ENCODE results near the gene IL31RA. TPM values are rescaled to one million over a fixed set of nuclear protein-coding genes. Genes with fewer than 3 reads are reported as not detected.
"Not testable (repeated sequence)": the region's sequence is repeated elsewhere in the genome, so short reads cannot be mapped to it uniquely, and the experiment has no call there.

The IL31RA gene
- total RNA-seq: not detected in 2 replicates

DNA sequence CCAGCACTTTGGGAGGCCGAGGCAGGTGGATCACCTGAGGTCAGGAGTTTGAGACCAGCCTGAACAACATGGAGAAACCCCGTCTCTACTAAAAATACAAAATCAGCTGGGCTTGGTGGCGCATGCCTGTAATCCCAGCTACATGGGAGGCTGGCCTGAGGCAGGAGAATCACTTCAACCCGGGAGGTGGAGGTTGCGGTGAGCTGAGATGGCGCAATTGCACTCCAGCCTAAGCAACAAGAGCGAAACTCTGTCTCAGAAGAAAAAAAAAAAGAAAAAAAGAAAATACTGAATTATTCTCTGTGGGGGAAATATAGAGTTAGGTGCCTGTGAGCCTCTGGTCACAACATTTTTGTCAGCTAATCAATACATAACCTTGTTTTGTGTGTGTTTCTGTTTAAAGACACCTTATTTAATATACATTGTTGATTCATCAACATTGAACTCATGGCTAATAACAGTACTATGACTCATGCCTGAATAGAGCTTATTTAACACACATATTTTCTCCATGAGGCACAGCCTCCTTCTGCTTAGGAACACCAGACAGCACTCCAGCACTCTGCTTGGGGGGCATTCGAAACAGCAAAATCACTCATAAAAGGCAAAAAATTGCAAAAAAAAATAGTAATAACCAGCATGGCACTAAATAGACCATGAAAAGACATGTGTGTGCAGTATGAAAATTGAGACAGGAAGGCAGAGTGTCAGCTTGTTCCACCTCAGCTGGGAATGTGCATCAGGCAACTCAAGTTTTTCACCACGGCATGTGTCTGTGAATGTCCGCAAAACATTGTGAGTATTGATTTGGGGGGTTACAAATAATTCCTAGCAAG lies at the start of gene IL31RA:
Gene IL31RA (plus strand): TSS at position 519 of the 836 bp plus-strand sequence. CDS start 214 bp downstream, at position 733.
- Mint-ChIP-seq H3K27me3 (ENCODE audit: low read depth) (peaks cover 2% of the 10 kb centered on the region), H3K9me3 (peaks cover 3% of the 10 kb centered on the region), H3K27ac (no peak within 1 kb of the TSS), H3K4me1 (ENCODE audit: low read depth) (peaks cover 54% of the 10 kb centered on the region), H3K4me3 (ENCODE audit: low read depth) (no peak within 1 kb of the TSS), H3K36me3 (ENCODE audit: low read depth) (peaks cover 4% of the 10 kb centered on the region)
- no peak for DNase-seq (ENCODE audit: low spot score)
- intact Hi-C loops (cut with micrococcal nuclease): loop anchor here (10.0 kb wide), 1 partner anchor 474 kb away; no protein-coding TSS in a partner anchor

DNA sequence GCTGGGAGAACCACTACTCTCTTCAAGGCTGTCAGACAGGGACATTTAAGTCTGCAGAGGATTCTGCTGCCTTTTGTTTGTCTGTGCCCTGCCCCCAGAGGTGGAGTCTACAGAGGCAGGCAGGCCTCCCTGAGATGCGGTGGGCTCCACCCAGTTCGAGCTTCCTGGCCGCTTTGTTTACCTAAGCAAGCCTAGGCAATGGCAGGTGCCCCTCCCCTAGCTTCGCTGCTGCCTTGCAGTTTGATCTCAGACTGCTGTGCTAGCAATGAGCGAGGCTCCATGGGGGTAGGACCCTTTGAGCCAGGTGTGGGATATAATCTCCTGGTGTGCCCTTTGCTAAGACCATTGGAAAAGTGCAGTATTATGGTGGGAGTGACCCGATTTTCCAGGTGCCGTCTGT lies 42.3 kb upstream of the IL31RA start:
- DNase-seq (ENCODE audit: low spot score); intact Hi-C loops (cut with micrococcal nuclease); H3K4me1 Mint-ChIP-seq (ENCODE audit: low read depth); H3K4me3 Mint-ChIP-seq (ENCODE audit: low read depth); H3K27ac Mint-ChIP-seq: not testable (repeated sequence)
- peaks cover 28% of the 10 kb centered on the region for H3K27me3 Mint-ChIP-seq (ENCODE audit: low read depth)
- H3K9me3 Mint-ChIP-seq: peaks cover 29% of the 10 kb centered on the region
- peaks cover 20% of the 10 kb centered on the region for H3K36me3 Mint-ChIP-seq (ENCODE audit: low read depth)

DNA sequence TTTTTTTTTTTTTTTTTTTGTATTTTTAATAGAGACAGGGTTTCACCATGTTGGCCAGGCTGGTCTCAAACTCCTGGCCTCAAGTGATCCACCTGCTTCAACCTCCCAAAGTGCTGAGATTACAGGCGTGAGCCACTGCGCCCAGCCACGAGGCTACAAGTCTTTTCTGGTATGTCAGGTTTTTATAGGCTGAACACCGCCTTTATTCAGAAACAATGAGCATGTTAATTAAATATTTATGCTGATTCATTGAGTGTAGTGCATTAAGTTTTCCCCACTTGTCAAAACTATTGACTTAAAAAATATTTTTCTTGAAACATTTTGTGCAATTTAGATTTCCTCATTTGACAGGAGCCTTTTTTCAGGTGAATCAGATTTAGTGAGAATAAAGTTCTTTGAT lies 35.2 kb upstream of the IL31RA start:
- H3K36me3 Mint-ChIP-seq (ENCODE audit: low read depth); H3K9me3 Mint-ChIP-seq; intact Hi-C loops (cut with micrococcal nuclease); H3K27ac Mint-ChIP-seq; H3K4me3 Mint-ChIP-seq (ENCODE audit: low read depth); H3K4me1 Mint-ChIP-seq (ENCODE audit: low read depth); DNase-seq (ENCODE audit: low spot score): not testable (repeated sequence)
- H3K27me3 Mint-ChIP-seq (ENCODE audit: low read depth): peaks cover 39% of the 10 kb centered on the region

DNA sequence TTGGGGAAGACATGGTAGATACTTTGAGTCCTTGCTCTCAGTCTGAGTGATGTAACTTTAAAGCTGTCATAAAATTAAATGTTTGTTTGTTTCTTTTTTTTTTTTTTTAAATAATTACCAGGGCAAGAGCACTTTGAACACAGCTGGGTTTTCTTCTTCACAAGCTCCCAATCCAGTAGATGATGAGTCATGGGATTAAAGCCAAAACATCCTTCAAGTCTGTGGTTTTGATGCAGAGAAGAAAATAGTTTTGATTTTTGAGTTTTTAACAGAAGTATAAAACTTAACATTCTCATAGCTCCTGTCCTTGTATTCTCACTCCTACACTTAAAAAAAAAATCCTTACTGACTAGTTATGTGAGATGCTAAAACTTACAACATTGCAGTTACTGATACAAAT lies 34.8 kb upstream of the IL31RA start:
- Mint-ChIP-seq H3K9me3 (no peaks in the 10 kb centered on the region), H3K4me1 (ENCODE audit: low read depth) (peaks cover 7% of the 10 kb centered on the region), H3K36me3 (ENCODE audit: low read depth) (peaks cover 5% of the 10 kb centered on the region), H3K4me3 (ENCODE audit: low read depth) (no peak overlapping the region), H3K27me3 (ENCODE audit: low read depth) (peaks cover 43% of the 10 kb centered on the region), H3K27ac (no peak overlapping the region)
- no peak for DNase-seq (ENCODE audit: low spot score)
- intact Hi-C loops (cut with micrococcal nuclease): no loop called here

DNA sequence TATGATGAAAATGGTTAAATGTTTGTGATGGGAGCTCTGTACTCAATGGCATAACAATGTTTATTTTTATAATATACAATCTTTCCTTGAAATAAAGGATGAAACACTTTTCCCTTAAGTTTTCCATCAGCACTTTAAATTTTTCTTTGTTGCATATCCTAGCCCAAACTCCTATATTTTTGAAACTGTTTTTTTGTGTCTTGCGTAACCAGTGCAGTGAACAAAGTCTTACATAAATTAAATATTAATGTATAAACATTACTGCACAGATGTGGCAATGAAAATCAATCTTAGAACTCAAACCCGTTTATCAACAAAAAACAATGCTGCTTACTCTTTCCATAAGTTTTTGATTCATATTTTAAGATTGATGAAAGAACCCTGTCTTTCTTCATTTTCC lies 34.1 kb upstream of the IL31RA start:
- peaks cover 44% of the 10 kb centered on the region for H3K27me3 Mint-ChIP-seq (ENCODE audit: low read depth)
- H3K27ac Mint-ChIP-seq: no peak overlapping the region
- H3K4me3 Mint-ChIP-seq (ENCODE audit: low read depth): no peak overlapping the region
- H3K36me3 Mint-ChIP-seq (ENCODE audit: low read depth): peaks cover 8% of the 10 kb centered on the region
- no peak for DNase-seq (ENCODE audit: low spot score)
- no peaks in the 10 kb centered on the region for H3K9me3 Mint-ChIP-seq
- H3K4me1 Mint-ChIP-seq (ENCODE audit: low read depth): peaks cover 10% of the 10 kb centered on the region
- intact Hi-C loops (cut with micrococcal nuclease): no loop called here

DNA sequence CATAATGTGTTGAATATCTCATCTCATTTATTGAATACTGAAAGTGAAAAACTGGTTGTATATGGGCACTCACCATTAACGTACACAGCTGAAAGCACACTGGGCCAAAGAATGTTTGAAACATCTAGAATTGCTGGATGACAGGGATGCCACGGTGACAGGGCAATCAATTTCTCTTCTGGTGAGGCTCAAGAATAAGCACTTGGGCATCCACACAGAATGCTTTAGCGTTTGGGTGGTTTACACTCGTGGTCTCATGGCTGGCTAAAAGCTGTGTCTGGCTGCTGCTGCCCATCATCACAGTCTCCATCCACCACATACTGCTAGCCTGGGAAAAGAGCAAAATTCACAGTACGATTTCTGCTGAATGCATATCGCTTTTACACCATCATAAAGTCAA lies 30.7 kb upstream of the IL31RA start:
- intact Hi-C loops (cut with micrococcal nuclease): loop anchor here (10.0 kb wide), 1 partner anchor 944 kb away; no protein-coding TSS in a partner anchor
- no peak overlapping the region for H3K4me3 Mint-ChIP-seq (ENCODE audit: low read depth)
- H3K36me3 Mint-ChIP-seq (ENCODE audit: low read depth): peaks cover 4% of the 10 kb centered on the region
- peaks cover 15% of the 10 kb centered on the region for H3K4me1 Mint-ChIP-seq (ENCODE audit: low read depth)
- no peak overlapping the region for H3K27ac Mint-ChIP-seq
- DNase-seq (ENCODE audit: low spot score): no peak
- H3K9me3 Mint-ChIP-seq: no peaks in the 10 kb centered on the region
- peaks cover 60% of the 10 kb centered on the region for H3K27me3 Mint-ChIP-seq (ENCODE audit: low read depth)

DNA sequence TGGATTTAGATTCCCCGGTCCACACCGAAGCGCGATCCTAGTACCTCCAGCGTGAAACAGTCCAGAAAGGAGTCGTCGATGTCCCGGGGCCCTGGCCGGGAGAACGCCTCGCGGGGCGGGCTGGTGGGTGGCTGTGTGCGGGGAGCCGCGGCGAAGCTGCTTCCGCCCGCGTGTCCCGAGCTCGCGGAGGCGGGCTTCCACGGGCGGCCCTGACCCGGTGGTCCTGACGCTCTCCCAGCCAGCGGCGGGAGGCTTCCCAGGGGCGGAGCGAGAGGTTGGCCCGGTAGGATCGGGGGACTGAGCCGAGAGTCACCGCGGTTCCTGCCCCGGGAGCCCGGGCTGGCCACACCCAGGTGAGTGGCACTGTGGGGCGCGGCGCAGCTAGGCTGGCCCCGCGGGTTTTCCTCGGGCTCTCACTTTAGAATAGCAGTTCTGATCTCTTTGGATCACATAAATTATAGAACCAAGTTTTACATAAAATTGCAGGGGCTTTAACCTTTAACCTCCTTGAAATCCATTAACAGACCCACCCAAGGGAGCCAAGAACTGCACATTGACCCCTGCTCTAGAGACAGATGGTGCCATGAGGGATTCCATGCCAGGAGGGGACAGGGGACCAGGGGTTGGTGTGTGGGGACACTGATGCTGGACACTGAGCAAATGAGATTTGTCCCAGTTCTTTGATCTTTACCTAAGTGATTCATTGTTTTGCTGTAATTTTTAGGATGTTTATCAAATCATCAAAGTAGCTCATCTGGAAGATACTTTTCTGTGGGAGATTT lies 29.2 kb upstream of the IL31RA start:
- peaks cover 4% of the 10 kb centered on the region for H3K36me3 Mint-ChIP-seq (ENCODE audit: low read depth)
- H3K9me3 Mint-ChIP-seq: no peaks in the 10 kb centered on the region
- peaks cover 12% of the 10 kb centered on the region for H3K4me1 Mint-ChIP-seq (ENCODE audit: low read depth)
- H3K27me3 Mint-ChIP-seq (ENCODE audit: low read depth): peaks cover 58% of the 10 kb centered on the region
- H3K27ac Mint-ChIP-seq: no peak overlapping the region
- intact Hi-C loops (cut with micrococcal nuclease): loop anchor here (10.0 kb wide), 1 partner anchor 943 kb away; no protein-coding TSS in a partner anchor
- DNase-seq (ENCODE audit: low spot score): no peak
- peak overlapping the region; percentile 59 for H3K4me3 Mint-ChIP-seq (ENCODE audit: low read depth)

DNA sequence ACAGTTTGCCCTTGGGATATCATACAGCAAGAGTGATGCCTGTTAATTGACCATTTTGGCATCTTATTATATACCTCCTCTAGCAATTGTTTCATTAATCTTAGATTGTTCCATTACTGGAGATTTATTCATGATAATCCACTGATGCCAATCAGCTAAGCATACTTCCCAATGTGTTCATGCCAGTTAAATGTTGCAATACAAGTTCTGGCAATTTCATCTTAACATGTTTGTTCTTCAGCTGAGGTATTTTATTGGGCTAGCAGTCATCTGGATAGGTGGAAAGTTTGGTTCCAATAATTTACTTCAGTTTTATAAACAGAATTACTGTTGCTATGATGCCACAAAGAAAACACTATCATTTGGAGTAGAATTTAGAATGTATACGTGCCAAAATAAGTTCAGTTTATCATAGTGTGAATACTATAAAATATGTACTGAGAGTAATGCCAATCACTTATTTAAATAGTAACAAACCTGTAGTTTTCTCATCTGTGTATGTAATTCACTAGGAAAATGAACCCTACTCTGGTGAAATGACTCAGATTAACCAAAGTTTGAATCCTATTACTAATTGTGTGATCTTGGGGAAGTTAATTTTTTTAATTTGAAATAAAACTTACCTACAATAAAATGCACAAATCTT lies 27.9 kb upstream of the IL31RA start:
- peaks cover 6% of the 10 kb centered on the region for H3K36me3 Mint-ChIP-seq (ENCODE audit: low read depth)
- peaks cover 58% of the 10 kb centered on the region for H3K27me3 Mint-ChIP-seq (ENCODE audit: low read depth)
- no peak for DNase-seq (ENCODE audit: low spot score)
- intact Hi-C loops (cut with micrococcal nuclease): loop anchor here (10.0 kb wide), 1 partner anchor 942 kb away; no protein-coding TSS in a partner anchor
- no peaks in the 10 kb centered on the region for H3K9me3 Mint-ChIP-seq
- no peak overlapping the region for H3K27ac Mint-ChIP-seq
- H3K4me3 Mint-ChIP-seq (ENCODE audit: low read depth): no peak overlapping the region
- H3K4me1 Mint-ChIP-seq (ENCODE audit: low read depth): peaks cover 12% of the 10 kb centered on the region

DNA sequence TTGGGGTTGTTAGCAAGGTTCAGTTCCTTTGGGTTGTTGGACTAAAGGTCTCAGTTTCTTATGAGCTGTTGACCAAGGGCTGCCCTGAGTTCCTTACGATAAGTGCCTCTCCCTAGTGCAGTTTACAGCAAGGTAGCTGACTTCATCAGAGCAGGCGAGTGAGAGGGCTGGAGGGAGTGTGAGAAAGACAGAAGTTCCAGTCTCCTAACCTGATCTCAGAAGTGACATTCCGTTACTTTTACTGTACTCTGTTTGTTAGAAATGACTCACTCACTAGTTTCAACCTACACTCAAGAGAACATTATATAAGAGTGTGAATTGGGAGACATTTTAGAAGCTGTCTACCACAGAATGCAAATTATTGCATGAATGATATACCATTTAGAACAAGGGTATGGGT lies 21.2 kb upstream of the IL31RA start:
- intact Hi-C loops (cut with micrococcal nuclease): loop anchor here (10.0 kb wide), 1 partner anchor 935 kb away; no protein-coding TSS in a partner anchor

DNA sequence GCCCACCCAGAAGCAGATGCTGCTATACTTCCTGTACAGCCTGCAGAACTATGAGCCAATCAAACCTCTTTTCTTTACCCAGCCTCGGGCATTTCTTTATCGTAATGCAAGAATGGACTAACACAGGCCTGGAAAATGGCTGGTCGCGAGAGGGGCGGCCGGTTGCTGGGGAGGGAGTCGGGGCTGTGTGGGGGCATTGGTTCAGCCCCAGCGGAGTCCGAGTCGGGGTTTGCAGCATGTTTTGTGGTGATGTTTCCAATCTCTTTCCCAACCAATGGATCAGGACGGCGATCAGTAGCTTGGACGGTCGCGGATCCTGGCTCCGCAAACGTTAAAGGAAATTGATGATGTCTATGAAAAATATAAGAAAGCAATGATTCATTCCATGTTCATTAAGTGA lies 18.7 kb upstream of the IL31RA start:
- Mint-ChIP-seq H3K9me3 (peaks cover 8% of the 10 kb centered on the region), H3K4me3 (ENCODE audit: low read depth) (no peak overlapping the region), H3K4me1 (ENCODE audit: low read depth) (peaks cover 1% of the 10 kb centered on the region), H3K27me3 (ENCODE audit: low read depth) (no peaks in the 10 kb centered on the region), H3K27ac (no peak overlapping the region), H3K36me3 (ENCODE audit: low read depth) (peaks cover 2% of the 10 kb centered on the region)
- no peak for DNase-seq (ENCODE audit: low spot score)
- intact Hi-C loops (cut with micrococcal nuclease): no loop called here

More for the DNA sequence above, 21.2 kb upstream of the IL31RA start:
- no peak for DNase-seq (ENCODE audit: low spot score)
- Mint-ChIP-seq H3K4me1 (ENCODE audit: low read depth) (peaks cover 1% of the 10 kb centered on the region), H3K9me3 (peaks cover 8% of the 10 kb centered on the region), H3K36me3 (ENCODE audit: low read depth) (peaks cover 2% of the 10 kb centered on the region), H3K27ac (no peak overlapping the region), H3K4me3 (ENCODE audit: low read depth) (no peak overlapping the region), H3K27me3 (ENCODE audit: low read depth) (peaks cover 7% of the 10 kb centered on the region)

DNA sequence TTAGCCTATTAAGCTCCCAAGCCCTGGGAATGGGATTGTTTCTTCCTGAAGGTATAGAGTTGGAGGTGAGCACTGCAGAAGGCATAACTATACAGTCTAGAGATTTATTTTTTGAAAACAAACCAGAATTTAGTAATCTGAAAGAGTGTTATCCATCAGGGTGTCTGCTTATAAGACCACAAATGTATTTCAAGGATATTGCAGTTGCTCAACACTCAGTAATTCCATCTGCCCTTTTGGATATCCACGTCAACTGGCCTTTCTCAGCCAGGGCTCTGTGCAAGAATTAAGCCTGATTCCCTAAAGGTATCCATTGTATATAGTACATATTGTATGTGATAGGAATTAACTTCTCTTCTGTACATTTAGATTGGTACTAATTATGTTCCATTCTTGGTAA lies 15.0 kb upstream of the IL31RA start:
- intact Hi-C loops (cut with micrococcal nuclease): no loop called here
- DNase-seq (ENCODE audit: low spot score): no peak
- H3K4me3 Mint-ChIP-seq (ENCODE audit: low read depth): no peak overlapping the region
- H3K4me1 Mint-ChIP-seq (ENCODE audit: low read depth): no peaks in the 10 kb centered on the region
- H3K9me3 Mint-ChIP-seq: peaks cover 8% of the 10 kb centered on the region
- H3K27ac Mint-ChIP-seq: no peak overlapping the region
- H3K27me3 Mint-ChIP-seq (ENCODE audit: low read depth): no peaks in the 10 kb centered on the region
- no peaks in the 10 kb centered on the region for H3K36me3 Mint-ChIP-seq (ENCODE audit: low read depth)

DNA sequence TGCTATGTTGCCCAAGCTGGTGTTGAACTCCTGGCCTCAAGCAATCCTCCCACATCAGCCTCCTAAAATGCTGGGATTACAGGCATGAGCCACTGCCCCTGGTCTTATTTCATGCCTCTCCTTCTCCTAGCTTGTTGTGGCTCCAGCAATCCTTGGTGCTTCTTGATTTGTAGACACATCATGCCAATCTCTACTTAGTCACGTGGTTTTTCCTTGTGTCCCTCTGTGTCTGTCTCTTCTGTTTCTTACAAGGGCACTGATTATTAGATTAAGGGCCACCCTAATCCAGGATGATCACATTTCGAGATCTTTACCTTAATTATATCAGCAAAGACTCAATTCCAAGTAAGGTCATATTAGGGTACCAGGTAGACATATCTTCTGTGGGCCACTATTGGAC lies 9.2 kb upstream of the IL31RA start:
- intact Hi-C loops (cut with micrococcal nuclease): no loop called here
- Mint-ChIP-seq H3K36me3 (ENCODE audit: low read depth) (peaks cover 10% of the 10 kb centered on the region), H3K4me1 (ENCODE audit: low read depth) (no peaks in the 10 kb centered on the region), H3K27me3 (ENCODE audit: low read depth) (no peaks in the 10 kb centered on the region), H3K4me3 (ENCODE audit: low read depth) (no peak overlapping the region), H3K9me3 (peaks cover 18% of the 10 kb centered on the region), H3K27ac (no peak overlapping the region)
- DNase-seq (ENCODE audit: low spot score): no peak
